Heart left ventricle (tissue), 16 donors: ENCODE results near the gene ACOXL. TPM values are rescaled to one million over a fixed set of nuclear protein-coding genes. Genes with fewer than 3 reads are reported as not detected.
"Not testable (repeated sequence)": the region's sequence is repeated elsewhere in the genome, so short reads cannot be mapped to it uniquely, and the experiment has no call there.

Experiments used
- ATAC-seq, 4 donors: fragments of 200-7000 bp; cut with Tn5 transposase; one replicate each; pipeline ENCODE4 v1.9.1; 2020 to 2022; ENCODE audit warnings: moderate library complexity in 4 of 4, mild to moderate bottlenecking in 3 of 4, moderate number of reproducible peaks in 1 of 4
- DNase-seq, 5 donors: peaks; one replicate each; pipeline ENCODE4 v3.0.0-alpha.2; 2020
- H3K27ac ChIP-seq, 12 donors: fragments of 200-600 bp; sonication (generic) in 4 of 12; one replicate each; pipeline versions ENCODE4 v1.5.0 to v1.8.0; 2016 to 2022; ENCODE audit warnings: mild to moderate bottlenecking in 2 of 12
- H3K27me3 ChIP-seq, 9 donors: fragments of 200-600 bp; sonication (generic) in 2 of 9; one replicate each; pipeline versions ENCODE4 v1.5.1 to v1.8.0; 2016 to 2022; ENCODE audit warnings: mild to moderate bottlenecking in 3 of 9
- H3K36me3 ChIP-seq, 9 donors: fragments of 200-600 bp; sonication (generic) in 2 of 9; one replicate each; pipeline versions ENCODE4 v1.5.0 to v1.8.0; 2018 to 2022; ENCODE audit warnings: mild to moderate bottlenecking in 2 of 9
- H3K4me1 ChIP-seq, 12 donors: fragments of 200-600 bp; sonication (generic) in 4 of 12; one replicate each; pipeline versions ENCODE4 v1.5.0 to v1.8.0; 2016 to 2022; ENCODE audit warnings: mild to moderate bottlenecking in 3 of 12
- H3K4me3 ChIP-seq, 12 donors: fragments of 200-600 bp; sonication (generic) in 4 of 12; one replicate each; pipeline versions ENCODE4 v1.5.0 to v1.8.0; 2017 to 2022; ENCODE audit warnings: mild to moderate bottlenecking in 9 of 12, moderate library complexity in 4 of 12
- H3K9me3 ChIP-seq, 12 donors: fragments of 200-600 bp; sonication (generic) in 4 of 12; one replicate each; pipeline versions ENCODE4 v1.5.0 to v1.8.0; 2016 to 2022; ENCODE audit warnings: mild to moderate bottlenecking in 1 of 12
- CTCF ChIP-seq, 12 donors: fragments of 200-600 bp; sonication (generic) in 4 of 12; IDR thresholded peaks; one replicate each; pipeline versions ENCODE4 v1.5.0 to v1.8.0; 2018 to 2022; ENCODE audit warnings: antibody characterized with exemption in 12 of 12, mild to moderate bottlenecking in 5 of 12
- POLR2A ChIP-seq, 2 donors: fragments of 450-650 bp; IDR thresholded peaks; one replicate each; pipeline ENCODE4 v1.6.1; 2017; ENCODE audit warnings: antibody characterized with exemption in 2 of 2, mild to moderate bottlenecking in 2 of 2, moderate library complexity in 2 of 2
- WGBS, 4 donors: extraction: QIAGEN DNeasy Blood & Tissue Kit in 2 of 4; methylation state at CpG; one replicate each; pipeline versions ENCODE4 v1.1.5 to v1.1.7; 2013 to 2018; 5-methylcytosine and 5-hydroxymethylcytosine counted together
- intact Hi-C, 10 donors: fragments of 100-400 bp; cut with DNase I; formaldehyde crosslinking; loops; one replicate each; pipeline versions ENCODE4 v1.11.1 to v1.14.2; 2022
- polyA plus RNA-seq, 2 donors: library from polyadenylated mRNA; stranded (reverse); fragments of 200-250 nt; gene quantifications; one replicate each; pipeline ENCODE4 v1.2.3, GENCODE V29; 2013
- total RNA-seq, 9 donors: library from RNA; depleted of rRNA in 2 of 9; stranded (reverse); fragments of >200 nt in 2 of 9; fragmentation: NEBNext Ultra II Directional in 3 of 9; extraction: Animal tissue kit (Norgen Biotek cat#: 25700) in 3 of 9; gene quantifications; one replicate each; pipeline versions ENCODE4 v1.1.0 to v1.2.4, GENCODE V29; 2016 to 2023
- donor health status: ischemic (EF 13 %, LVEDD 7.1; RV severe dilation, severe dysfunction).
- donor health status: healthy with polysubstance abuse.
- donor health status: DM: no; HTN: yes; CAD: no.
- donor health status: DM: no; HTN: no; CAD: no.
- donor health status: ischemic (EF 25% LVEDD 6.9; RV normal size, moderate dysfunction).
- donor health status: ischemic (EF 25% LVEDD 5.7; RV mildly dilated, moderate dysfunction).
- donor health status: healthy.
- donor health status: DM: yes; HTN: yes; CAD: no.
- donor health status: ischemic (EF 35%, LVEDD 5.7; RV mildly dilated, moderate dysfunction).
- donor health status: nonischemic (EF 11% LVEDD 7.7; RV severe dilation, severe dysfunction).
- donor health status: DM: yes; HTN: yes; CAD: no.
- donor health status: PGD.
- donor health status: ischemic (EF 29% LVEDD 5.4; RV normal size, mild dysfunction).
- donor health status: nonischemic (EF 23%, LVEDD 6.1; RV moderate dilation, normal function).

The ACOXL gene
- total and polyA plus RNA-seq, 11 donors: 0.25 TPM; not detected in 10

- no peak overlapping the region for H3K27ac ChIP-seq
- no peak for ATAC-seq
- intact Hi-C loops: no loop called here
Observed at GRCh38 chr2:111042261-111042660, 309.9 kb downstream of the ACOXL start.

GRCh38 chr2:111042772-111043771 lies 310.7 kb downstream of the ACOXL start:
- intact Hi-C loops: no loop called here
- TF ChIP-seq CTCF (IDR thresholded peaks at IDR 0.05) (no peak), POLR2A (IDR thresholded peaks at IDR 0.05) (no peak)
- DNase-seq: no peak
- WGBS, 4 donors: 76 to 87% (median 84%) methylated on average over 20 of the region's 20 CpGs
- Histone ChIP-seq H3K9me3 (no peaks in the 10 kb centered on the region), H3K4me3 (no peak overlapping the region), H3K27me3 (no peaks in the 10 kb centered on the region), H3K27ac (no peak overlapping the region), H3K36me3 (no peaks in the 10 kb centered on the region), H3K4me1 (no peaks in the 10 kb centered on the region)
- no peak for ATAC-seq

More at GRCh38 chr2:111042261-111042660, 309.9 kb downstream of the ACOXL start:
- 80 to 89% (median 82%) methylated on average over 6 of the region's 6 CpGs for WGBS, 4 donors
- no peaks in the 10 kb centered on the region for H3K36me3 ChIP-seq
- H3K27me3 ChIP-seq: peaks cover 0 to 6% (median 0%) of the 10 kb centered on the region in 9 donors
- no peak overlapping the region for H3K4me3 ChIP-seq
- TF ChIP-seq CTCF (IDR thresholded peaks at IDR 0.05) (no peak), POLR2A (IDR thresholded peaks at IDR 0.05) (no peak)
- H3K9me3 ChIP-seq: no peaks in the 10 kb centered on the region
- DNase-seq: no peak
- no peaks in the 10 kb centered on the region for H3K4me1 ChIP-seq

GRCh38 chr2:111044066-111044465 lies 311.7 kb downstream of the ACOXL start:
- ATAC-seq: no peak

GRCh38 chr2:111045236-111045635 lies 312.9 kb downstream of the ACOXL start:
- H3K4me3 ChIP-seq, ATAC-seq, H3K27ac ChIP-seq, H3K9me3 ChIP-seq, intact Hi-C loops, H3K27me3 ChIP-seq, DNase-seq, H3K36me3 ChIP-seq, H3K4me1 ChIP-seq: not testable (repeated sequence)
- WGBS, 4 donors: 89 to 95% (median 93%) methylated on average over 6 of the region's 6 CpGs

More at GRCh38 chr2:111044066-111044465, 311.7 kb downstream of the ACOXL start:
- WGBS, 4 donors: 67 to 90% (median 79%) methylated on average over 4 of the region's 4 CpGs
- no peak for DNase-seq
- H3K4me1 ChIP-seq: no peaks in the 10 kb centered on the region
- no peak for TF ChIP-seq CTCF (IDR thresholded peaks at IDR 0.05)
- no peak for TF ChIP-seq POLR2A (IDR thresholded peaks at IDR 0.05)
- H3K27ac ChIP-seq: no peak overlapping the region
- no peak overlapping the region for H3K4me3 ChIP-seq
- no peaks in the 10 kb centered on the region for H3K9me3 ChIP-seq
- intact Hi-C loops: no loop called here
- no peaks in the 10 kb centered on the region for H3K27me3 ChIP-seq
- no peaks in the 10 kb centered on the region for H3K36me3 ChIP-seq
